ENCODE data around the gene DCC.

Gene DCC

GRCh38 chr18:52897611-52898484 is 557.9 kb downstream of the DCC start:
- no peak for ATAC-seq (ENCODE audit: low read depth)
- no peak for TF ChIP-seq CTCF (IDR thresholded peaks at IDR 0.05; ENCODE audit: poor library complexity, severe bottlenecking)

GRCh38 chr18:52898485-52899058 is 558.6 kb downstream of the DCC start:
- H3K4me1 ChIP-seq (ENCODE audit: insufficient read depth, poor library complexity, severe bottlenecking): no peaks in the 10 kb centered on the region
- no peaks in the 10 kb centered on the region for H3K9me3 ChIP-seq (ENCODE audit: severe bottlenecking)
- no peaks in the 10 kb centered on the region for H3K36me3 ChIP-seq (ENCODE audit: low read depth)
- DNase-seq (ENCODE audit: low spot score): no peak
- no peak overlapping the region for H3K27ac ChIP-seq (ENCODE audit: poor library complexity, severe bottlenecking)
- TF ChIP-seq CTCF (IDR thresholded peaks at IDR 0.05; ENCODE audit: poor library complexity, severe bottlenecking): no peak
- H3K27me3 ChIP-seq (ENCODE audit: insufficient read depth, poor library complexity, severe bottlenecking): no peaks in the 10 kb centered on the region
- no peak for ATAC-seq (ENCODE audit: low read depth)
- H3K4me3 ChIP-seq (ENCODE audit: severe bottlenecking): no peak overlapping the region

More at GRCh38 chr18:52897611-52898484, 557.9 kb downstream of the DCC start:
- H3K36me3 ChIP-seq (ENCODE audit: low read depth): no peaks in the 10 kb centered on the region
- no peaks in the 10 kb centered on the region for H3K9me3 ChIP-seq (ENCODE audit: severe bottlenecking)
- H3K4me3 ChIP-seq (ENCODE audit: severe bottlenecking): no peak overlapping the region
- H3K4me1 ChIP-seq (ENCODE audit: insufficient read depth, poor library complexity, severe bottlenecking): no peaks in the 10 kb centered on the region
- no peak overlapping the region for H3K27ac ChIP-seq (ENCODE audit: poor library complexity, severe bottlenecking)
- no peak for DNase-seq (ENCODE audit: low spot score)
- H3K27me3 ChIP-seq (ENCODE audit: insufficient read depth, poor library complexity, severe bottlenecking): no peaks in the 10 kb centered on the region

DNA sequence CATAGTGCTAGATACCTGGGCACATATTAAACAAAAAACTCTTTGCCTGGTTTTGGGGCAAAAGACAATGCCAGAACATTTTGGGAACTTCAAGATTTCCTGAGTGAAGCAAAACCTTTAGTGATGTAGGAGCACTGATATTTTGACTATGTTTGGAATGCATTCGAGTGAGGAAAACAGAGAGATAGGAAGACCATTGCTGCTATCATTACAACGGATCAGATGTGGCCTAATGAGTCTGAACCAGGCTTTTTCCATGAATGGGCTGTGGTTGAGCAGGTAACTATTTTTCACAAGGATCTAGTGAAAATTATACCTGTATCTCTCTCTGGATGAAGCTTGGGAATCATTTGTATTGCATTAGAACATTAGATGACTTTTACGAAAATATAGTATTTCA is 562.2 kb downstream of the DCC start:
- Histone ChIP-seq H3K4me1 (ENCODE audit: insufficient read depth, poor library complexity, severe bottlenecking) (no peaks in the 10 kb centered on the region), H3K9me3 (ENCODE audit: severe bottlenecking) (no peaks in the 10 kb centered on the region), H3K36me3 (ENCODE audit: low read depth) (no peaks in the 10 kb centered on the region), H3K27me3 (ENCODE audit: insufficient read depth, poor library complexity, severe bottlenecking) (no peaks in the 10 kb centered on the region), H3K27ac (ENCODE audit: poor library complexity, severe bottlenecking) (no peak overlapping the region), H3K4me3 (ENCODE audit: severe bottlenecking) (no peak overlapping the region)
- no peak for DNase-seq (ENCODE audit: low spot score)
- no peak for ATAC-seq (ENCODE audit: low read depth)
- TF ChIP-seq CTCF (IDR thresholded peaks at IDR 0.05; ENCODE audit: poor library complexity, severe bottlenecking): no peak

GRCh38 chr18:52903857-52904256 is 563.9 kb downstream of the DCC start:
- H3K9me3 ChIP-seq (ENCODE audit: severe bottlenecking): no peaks in the 10 kb centered on the region
- no peaks in the 10 kb centered on the region for H3K4me1 ChIP-seq (ENCODE audit: insufficient read depth, poor library complexity, severe bottlenecking)
- TF ChIP-seq CTCF (IDR thresholded peaks at IDR 0.05; ENCODE audit: poor library complexity, severe bottlenecking): peak; percentile 67
- ATAC-seq (ENCODE audit: low read depth): 0 out of 3 replicates have a peak, but pooled peaks have one; percentile 29
- H3K27ac ChIP-seq (ENCODE audit: poor library complexity, severe bottlenecking): no peak overlapping the region
- H3K4me3 ChIP-seq (ENCODE audit: severe bottlenecking): no peak overlapping the region
- no peak for DNase-seq (ENCODE audit: low spot score)
- no peaks in the 10 kb centered on the region for H3K27me3 ChIP-seq (ENCODE audit: insufficient read depth, poor library complexity, severe bottlenecking)
- no peaks in the 10 kb centered on the region for H3K36me3 ChIP-seq (ENCODE audit: low read depth)
